ENCODE data around the gene SDHAF3. TPM values are rescaled to one million over a fixed set of nuclear protein-coding genes. Genes with fewer than 3 reads are reported as not detected.
A peak's percentile ranks its signal among the peaks of the same experiment; 100 is the strongest.

The SDHAF3 gene
- total and polyA plus RNA-seq, 10 of the 15 experiments (the other 5 are each of a cell fraction or from before 2014, with no cell fraction given), result 24.3 to 124 (median 63.5) TPM

- 33% methylated on average over 1 of the region's 1 CpG for WGBS (ENCODE audit: insufficient coverage, insufficient replicate concordance, low lambda C conversion rate, missing lambda C conversion rate)
- Histone ChIP-seq H3K27me3 (replicated peaks in 1 of 2; ENCODE audit: control insufficient read depth in 2 of 2, insufficient read depth in 2 of 2, low read length in 1 of 2) (no peaks in the 10 kb centered on the region), H3K27ac (ENCODE audit: control insufficient read depth, insufficient read depth) (no peak overlapping the region), H4K20me1 (ENCODE audit: control insufficient read depth, insufficient read depth) (no peaks in the 10 kb centered on the region), H3K9me3 (replicated peaks; ENCODE audit: control insufficient read depth, insufficient read depth, low read length) (no peaks in the 10 kb centered on the region; the same call in 1 of the 3 replicates), H3K9ac (ENCODE audit: control insufficient read depth, insufficient read depth, low read length) (no peak overlapping the region), H2AFZ (ENCODE audit: control insufficient read depth, low read depth, low read length) (no peak overlapping the region), H3K4me3 (no peak overlapping the region), H3K79me2 (ENCODE audit: control insufficient read depth, insufficient read depth, low read length) (no peaks in the 10 kb centered on the region), H3K4me1 (ENCODE audit: control insufficient read depth, insufficient read depth, low read length) (no peaks in the 10 kb centered on the region), H3K4me2 (ENCODE audit: control insufficient read depth, insufficient read depth) (no peak overlapping the region), H3K36me3 (ENCODE audit: control insufficient read depth in 2 of 2, insufficient read depth in 2 of 2, low read length in 1 of 2) (no peaks in the 10 kb centered on the region; a peak in 1 of 4 replicates)
- TF ChIP-seq RAD21 (IDR thresholded peaks at IDR 0.05; ENCODE audit: insufficient read depth, low read depth, low read length), result peak; percentile 67
- no peak for TF ChIP-seq MYC (IDR thresholded peaks at IDR 0.05; ENCODE audit: insufficient read depth, insufficient read length, insufficient replicate concordance, low read length, severe bottlenecking)
- TF ChIP-seq SMC3 (IDR thresholded peaks at IDR 0.05; ENCODE audit: borderline replicate concordance, low read length), result peak; percentile 55; the same call in 1 of the 2 replicates
- peak in 2 of 3 experiments; percentile 19 to 34; a peak in 3 of 6 replicates for TF ChIP-seq CTCF (IDR thresholded peaks at IDR 0.05 in 2 of 3, conservative IDR thresholded peaks at IDR 0.05 in 1 of 3; ENCODE audit: control insufficient read depth in 2 of 3, extremely low read depth in 1 of 3, insufficient read depth in 1 of 3, low read depth in 3 of 3, low read length in 3 of 3)
- FAIRE-seq (peak; percentile 69), DNase-seq (ENCODE audit: low read depth, low spot score) (no peak), ATAC-seq (peak; percentile 47; the same call in 2 of the 3 replicates)
- in situ Hi-C loops (cut with MboI) (no loop called here), intact Hi-C loops (cut with micrococcal nuclease; ENCODE audit: unreplicated experiment) (loop anchor here (1.0 to 2.0 kb wide), 2 partner anchors 34 to 690 kb away; no protein-coding TSS in a partner anchor)
- ChIA-PET RAD21 (ENCODE audit: unreplicated experiment) (interaction anchor here (0.8 to 1.1 kb wide), 5 partner anchors 27 to 692 kb away, joined by 3 to 4 read pairs (median 3); no protein-coding TSS in a partner anchor), POLR2A (no interaction called here), CTCF (interaction anchor here (0.7 to 2.3 kb wide), 12 partner anchors 10 to 869 kb away, joined by 3 to 14 read pairs (median 4); no protein-coding TSS in a partner anchor), SMC1A (ENCODE audit: uncharacterized antibody, unreplicated experiment) (interaction anchor here (0.9 to 1.1 kb wide), 4 partner anchors 10 to 692 kb away, joined by 3 to 6 read pairs (median 4); no protein-coding TSS in a partner anchor)
- no TSS peak for BruUV-seq (replicated peaks)
Measured at GRCh38 chr7:97145068-97145467, 27.6 kb downstream of the SDHAF3 start.

Measured in GM12878 (cell line).